RPMI7951 (cell line): Measurements from ENCODE around the gene SLC9A8. TPM values are rescaled to one million over a fixed set of nuclear protein-coding genes. Genes with fewer than 3 reads are reported as not detected.
"Not testable (repeated sequence)": the region's sequence is repeated elsewhere in the genome, so short reads cannot be mapped to it uniquely, and the experiment has no call there.

Experiments used
- DNase-seq: peaks from one replicate; pipeline ENCODE4 v3.0.0-alpha.2; 2012; ENCODE audit warnings: low read depth
- total RNA-seq: library from RNA; depleted of rRNA; stranded (reverse); fragments of >200 nt; shearing (Covaris generic); gene quantifications from 2 replicates; pipeline ENCODE4 v1.2.3, GENCODE V29; 2014

The SLC9A8 gene
- total RNA-seq, 1 experiment from 2014 or later = 6.2 TPM

GRCh38 chr20:49786668-49787370 lies 25.8 kb upstream of the SLC9A8 start:
- DNase-seq = no peak

- no peak for DNase-seq
These were observed 25.0 kb upstream of the SLC9A8 start for GRCh38 chr20:49787371-49788357.

- DNase-seq = peak; percentile 55
These were observed 22.4 kb upstream of the SLC9A8 start for GRCh38 chr20:49790077-49790798.

DNA sequence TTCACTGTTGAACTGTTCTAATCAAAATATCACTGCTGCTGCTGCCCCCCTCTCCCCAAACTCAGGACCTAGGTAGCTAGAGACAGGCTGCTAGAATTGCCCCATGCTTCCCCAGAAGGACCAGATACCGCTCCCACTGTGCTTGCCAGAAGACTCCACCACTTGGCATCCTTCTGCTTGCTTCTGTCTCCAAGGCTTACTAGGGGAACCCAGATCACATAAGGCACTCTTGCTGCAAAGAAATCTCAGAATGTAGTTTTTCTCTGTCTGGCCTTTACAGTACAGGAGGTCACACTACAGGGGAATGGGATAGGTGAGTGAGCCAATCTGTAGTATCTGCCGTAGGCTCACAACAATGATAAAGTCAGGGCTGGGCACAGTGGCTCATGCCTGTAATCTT lies 21.5 kb upstream of the SLC9A8 start:
- DNase-seq = no peak

DNA sequence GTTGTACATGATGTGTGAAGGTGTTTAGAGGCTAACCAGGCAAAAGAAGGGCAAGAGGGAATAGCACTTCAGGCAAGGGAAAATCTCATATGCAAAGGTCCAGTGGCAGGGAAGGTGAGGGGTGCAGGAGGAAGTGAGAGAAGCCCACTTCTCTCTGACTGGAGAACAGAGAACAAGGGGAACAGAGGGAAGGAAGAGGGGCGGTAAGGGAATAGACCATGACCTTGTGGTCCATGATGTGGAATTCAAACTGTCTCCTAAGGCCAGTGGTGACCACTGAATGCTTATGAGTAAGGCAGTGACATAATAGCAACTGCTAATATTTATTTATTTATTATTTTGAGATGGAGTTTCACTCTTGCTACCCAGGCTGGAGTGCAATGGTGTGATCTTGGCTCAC lies 20.6 kb upstream of the SLC9A8 start:
- DNase-seq = no peak

DNA sequence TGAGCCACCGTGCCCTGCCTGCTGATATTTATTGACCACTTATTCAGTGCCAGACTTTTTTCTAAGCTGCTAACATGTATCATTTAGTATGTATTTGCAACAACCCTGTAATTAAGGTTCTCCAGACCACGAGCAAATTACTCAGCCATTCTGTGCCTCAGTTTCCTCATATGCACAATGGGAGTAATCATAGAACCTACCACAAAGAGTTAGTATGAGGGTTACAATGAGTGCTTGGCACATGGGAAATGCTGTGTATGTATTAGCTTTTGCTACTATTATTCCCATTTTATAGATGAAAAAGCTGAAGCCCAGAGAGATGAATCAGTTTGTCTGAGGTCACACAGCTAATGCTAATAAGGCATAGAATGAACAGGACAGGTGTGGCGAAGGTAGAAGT lies 20.0 kb upstream of the SLC9A8 start:
- DNase-seq = no peak

GRCh38 chr20:49794336-49795134 lies 18.1 kb upstream of the SLC9A8 start:
- DNase-seq = peak; percentile 40

GRCh38 chr20:49795135-49795424 lies 17.5 kb upstream of the SLC9A8 start:
- DNase-seq = no peak

GRCh38 chr20:49796600-49797343 lies 15.9 kb upstream of the SLC9A8 start:
- DNase-seq = no peak

- DNase-seq = no peak
These were observed 15.3 kb upstream of the SLC9A8 start for GRCh38 chr20:49797344-49797615.

DNA sequence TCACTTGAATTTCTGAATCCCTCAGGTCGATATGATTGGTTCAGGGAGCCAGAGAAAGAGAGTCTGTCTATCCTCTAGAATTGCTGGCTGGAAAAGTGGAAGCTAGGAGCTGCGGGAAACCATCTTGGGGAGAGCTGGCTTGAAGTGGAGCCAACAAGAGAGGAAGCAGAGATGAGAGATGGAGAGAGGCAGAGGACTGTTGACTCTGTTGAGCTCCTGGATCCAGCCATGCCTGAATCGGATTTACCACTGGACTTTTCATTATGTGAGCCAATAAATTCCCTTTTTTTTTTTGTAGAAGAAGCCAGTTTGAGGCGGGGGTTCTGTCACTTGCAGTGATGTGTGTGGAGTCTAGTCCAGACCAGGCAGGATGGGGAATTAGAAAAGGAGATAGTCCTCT lies 13.9 kb upstream of the SLC9A8 start:
- DNase-seq = no peak

GRCh38 chr20:49799698-49800097 lies 12.9 kb upstream of the SLC9A8 start:
- no peak for DNase-seq

DNA sequence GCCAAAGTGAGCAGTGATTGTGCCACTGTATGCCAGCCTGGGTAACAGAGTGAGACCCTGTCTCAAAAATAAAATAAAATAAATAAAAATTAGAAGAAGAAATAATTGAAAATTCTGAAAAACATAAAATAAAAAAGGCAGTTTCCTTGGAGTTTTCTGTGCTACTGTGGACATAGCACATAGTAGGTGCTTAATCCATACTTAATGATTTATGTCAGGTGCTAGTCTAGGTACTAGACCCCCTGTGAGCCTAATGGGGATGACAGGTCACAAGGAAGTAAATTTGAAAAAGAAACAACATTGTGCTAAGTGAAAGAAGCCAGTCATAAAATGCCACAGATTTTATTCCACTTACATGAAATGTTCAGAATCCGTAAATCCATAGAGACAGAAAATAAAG lies 9.2 kb upstream of the SLC9A8 start:
- no peak for DNase-seq

DNA sequence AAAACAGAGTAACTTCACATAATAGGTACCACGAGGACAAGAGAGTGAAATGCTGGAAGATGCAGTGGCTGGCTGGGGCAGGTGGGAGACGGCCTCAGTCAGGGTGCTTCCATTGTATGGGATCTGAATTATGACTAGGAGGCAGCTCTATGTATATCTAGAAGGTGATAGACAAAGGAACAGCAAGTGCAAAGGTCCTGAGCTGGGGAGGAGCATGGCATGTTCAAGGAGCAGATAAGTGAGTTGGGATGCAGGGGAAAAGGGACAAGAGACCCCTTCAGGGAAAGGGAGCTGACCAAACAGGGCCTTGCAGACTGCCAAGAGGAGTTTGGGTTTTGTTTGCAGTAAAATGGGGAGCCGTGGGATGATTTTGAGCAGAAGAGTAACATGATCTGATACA lies 8.3 kb upstream of the SLC9A8 start:
- no peak for DNase-seq

- DNase-seq = not testable (repeated sequence)
These were observed 7.3 kb upstream of the SLC9A8 start for GRCh38 chr20:49805224-49805876.

- DNase-seq = no peak
These were observed 3.9 kb upstream of the SLC9A8 start for GRCh38 chr20:49808753-49809152.

GRCh38 chr20:49809803-49810359 lies 2.7 kb upstream of the SLC9A8 start:
- DNase-seq = no peak

- no peak for DNase-seq
These were observed 2.0 kb upstream of the SLC9A8 start for GRCh38 chr20:49810491-49811190.

DNA sequence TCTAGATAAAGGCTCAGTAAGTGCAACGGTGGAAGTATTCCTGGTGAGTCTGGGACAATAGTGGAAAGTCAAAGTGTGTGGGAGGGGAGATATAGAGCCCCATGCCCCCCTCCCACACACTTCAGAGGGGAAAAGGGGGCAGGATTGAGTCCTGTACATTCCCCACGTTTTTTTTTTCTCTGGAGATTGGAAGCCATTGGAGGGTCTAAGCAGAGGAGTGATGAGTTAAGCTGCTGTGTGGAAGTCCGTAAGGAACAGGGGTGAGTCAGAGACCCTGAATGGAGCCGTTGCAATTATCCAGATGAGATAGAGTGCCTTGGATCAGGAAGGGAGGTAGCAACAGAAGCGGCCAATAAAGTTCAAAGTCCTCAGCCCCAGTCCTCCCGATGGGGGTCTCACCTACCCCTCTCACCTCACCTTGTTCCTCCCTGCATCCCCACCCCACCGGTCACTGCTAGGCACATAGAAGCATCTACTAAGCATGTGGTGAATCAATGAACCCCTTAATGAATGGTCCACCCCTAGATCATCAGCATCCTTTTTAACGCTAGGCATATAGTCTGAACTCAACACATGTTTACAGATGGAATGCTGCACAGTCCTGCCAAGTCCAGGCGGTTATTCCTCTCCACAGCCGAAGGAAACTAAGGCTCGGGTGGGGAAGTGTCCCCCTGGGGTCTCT lies 662 bp upstream of the SLC9A8 start:
- DNase-seq = peak; percentile 79
